CD4-positive, alpha-beta T cell treated with Interleukin-21 for 1 hour (primary cell): ENCODE measurements around the gene IRGC.
A peak's percentile ranks its signal among the peaks of the same experiment; 100 is the strongest.

Experiments used
- DNase-seq: peaks from one replicate; pipeline ENCODE4 v3.0.0-alpha.2; 2020

Gene IRGC

DNA sequence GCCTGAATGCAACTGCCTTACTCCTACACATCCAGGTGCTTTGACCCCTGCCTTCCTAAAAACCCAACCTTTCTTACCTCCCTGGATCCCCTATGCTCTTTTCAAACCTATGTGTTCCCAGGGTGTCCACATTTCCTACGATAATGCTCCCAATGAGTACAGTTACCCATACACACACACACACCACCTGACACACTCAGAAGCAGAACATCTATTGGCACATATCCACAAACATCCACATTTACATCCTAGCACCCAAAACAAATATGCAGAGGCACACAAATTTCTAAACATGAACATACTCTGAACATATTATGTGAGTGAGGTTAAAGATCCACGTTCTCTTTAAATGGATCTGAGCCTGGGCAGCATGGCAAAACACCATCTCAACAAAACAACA, 23.5 kb upstream of the IRGC start:
- DNase-seq = no peak

DNA sequence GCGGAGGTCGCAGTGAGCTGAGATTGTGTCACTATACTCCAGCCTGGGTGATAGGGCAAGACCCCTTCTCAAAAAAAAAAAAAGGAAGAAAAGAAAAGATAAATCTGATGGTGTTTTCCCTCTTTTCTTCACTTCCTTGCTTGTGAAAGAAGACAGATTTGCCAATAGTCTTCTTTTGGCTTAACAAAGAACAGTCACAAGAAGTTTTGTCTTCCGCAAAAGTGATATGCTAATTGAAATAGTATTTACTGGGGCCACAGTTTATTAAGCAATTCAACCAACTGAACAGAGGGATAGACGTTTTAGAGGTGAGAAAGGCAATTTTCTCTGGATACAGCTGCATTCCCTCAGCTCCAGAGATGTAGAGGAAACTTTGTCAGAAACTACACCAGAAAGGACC, 23.0 kb upstream of the IRGC start:
- DNase-seq = no peak

DNA sequence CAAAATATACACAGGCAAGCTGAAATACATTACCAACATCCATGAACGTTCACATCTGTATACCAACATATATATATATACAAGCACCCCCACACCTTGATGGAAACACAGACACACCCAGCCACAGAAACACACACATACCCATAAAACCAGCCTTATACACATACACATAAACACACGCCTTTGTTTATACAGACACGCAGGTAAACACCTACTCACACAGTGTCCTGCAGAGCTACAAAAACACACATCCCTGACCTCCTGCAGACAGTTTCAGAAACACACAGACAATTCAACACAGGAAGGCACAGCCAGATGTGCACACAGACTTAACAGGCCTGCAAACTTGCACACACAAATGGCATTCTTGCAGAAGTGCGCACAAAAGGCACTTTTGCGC, 21.3 kb upstream of the IRGC start:
- no peak for DNase-seq

DNA sequence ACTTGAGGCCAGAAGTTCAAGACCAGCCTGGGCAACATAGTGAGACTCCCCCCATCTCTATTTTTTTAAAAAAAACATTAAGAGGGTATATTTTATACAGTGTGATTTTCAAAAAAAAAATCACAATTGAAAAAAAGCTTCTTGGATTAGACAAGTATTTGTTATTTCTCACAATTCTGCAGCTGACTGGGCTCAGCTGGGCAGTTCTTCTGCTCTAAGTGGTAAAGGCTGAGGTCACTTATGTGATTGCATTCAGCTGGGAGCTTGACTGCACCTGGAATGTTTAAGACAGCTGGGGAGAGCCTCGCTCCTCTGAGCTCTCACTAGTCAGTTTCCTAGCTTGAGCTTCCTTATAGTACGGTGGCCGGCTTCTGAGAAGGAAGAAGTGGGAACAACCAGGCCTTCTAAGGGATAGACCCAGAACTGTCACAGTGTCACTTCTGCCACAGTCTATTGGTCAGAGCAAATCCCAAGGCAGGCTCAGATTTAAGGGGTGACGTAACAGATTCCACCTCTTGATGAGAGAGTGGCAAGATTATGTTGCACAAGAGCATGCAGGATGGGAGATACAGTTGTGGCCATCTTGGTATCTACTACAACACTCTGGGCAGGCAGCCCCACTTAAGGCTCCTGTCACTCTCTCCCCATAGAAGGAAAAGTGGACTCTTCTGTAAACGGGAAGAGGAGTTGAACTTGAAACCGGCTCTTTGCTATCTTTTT, 19.7 kb upstream of the IRGC start:
- no peak for DNase-seq

DNA sequence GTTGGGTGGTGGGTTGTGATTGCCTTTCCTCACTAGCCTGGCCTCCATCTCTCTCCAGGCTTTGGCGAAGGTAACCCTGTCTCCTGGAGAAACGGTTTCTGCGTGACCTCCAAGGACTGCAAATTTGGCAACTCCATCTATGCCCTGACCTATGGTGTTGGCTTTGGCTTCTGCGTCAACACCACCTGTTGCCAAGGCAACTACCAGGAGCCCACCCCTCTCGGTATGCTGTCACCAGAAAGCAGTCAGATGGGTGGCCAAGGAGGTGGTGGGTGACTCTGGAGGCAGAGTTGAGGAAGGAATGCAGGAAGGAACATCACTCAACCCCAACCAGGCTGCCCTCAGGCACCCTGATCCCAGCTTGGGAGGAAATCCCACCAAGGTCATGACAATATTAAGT, 18.6 kb upstream of the IRGC start:
- DNase-seq = no peak

DNA sequence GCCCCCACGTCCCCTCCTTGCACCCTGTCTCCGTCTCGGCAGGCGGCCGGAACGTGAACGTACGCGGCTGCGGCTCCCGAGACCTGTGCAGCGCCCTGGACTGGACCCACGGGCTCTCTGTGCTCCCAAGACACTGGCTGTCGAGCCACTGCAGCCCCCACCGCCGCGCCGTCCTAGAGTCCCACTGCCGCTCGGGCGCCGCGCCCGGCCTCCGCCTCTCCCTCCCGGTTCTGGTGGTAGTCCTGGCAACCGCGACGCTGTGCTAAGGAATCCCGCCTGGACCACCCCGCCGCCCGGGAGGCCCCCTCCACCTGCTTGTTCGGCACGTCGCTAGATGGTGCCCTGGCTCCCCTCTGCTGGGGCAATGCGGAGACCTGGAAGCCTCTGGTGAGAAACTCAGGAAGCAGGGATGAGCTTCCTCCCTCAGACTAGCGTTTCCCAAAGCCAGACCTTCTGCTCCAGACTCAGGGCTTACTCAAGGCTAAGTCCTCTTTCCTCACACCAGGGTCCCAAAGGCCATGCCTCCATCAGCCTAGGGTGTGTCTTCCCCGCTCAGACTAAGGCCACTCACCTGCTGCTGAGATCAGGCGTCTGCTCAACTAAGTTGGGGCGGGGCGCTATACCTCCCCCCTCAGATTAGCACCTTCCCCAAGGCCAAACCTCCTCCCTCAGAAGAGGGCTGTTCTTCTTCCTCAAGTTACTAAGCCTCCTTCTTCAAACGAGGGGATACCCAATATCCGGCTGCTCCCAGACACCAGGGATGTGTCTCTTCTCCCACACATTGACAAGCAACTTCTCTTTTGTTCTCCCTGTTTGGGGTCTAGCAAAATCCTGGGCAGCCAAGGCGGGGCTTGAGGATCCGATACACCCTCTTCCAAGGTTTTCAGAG, 16.1 kb upstream of the IRGC start:
- no peak for DNase-seq

DNA sequence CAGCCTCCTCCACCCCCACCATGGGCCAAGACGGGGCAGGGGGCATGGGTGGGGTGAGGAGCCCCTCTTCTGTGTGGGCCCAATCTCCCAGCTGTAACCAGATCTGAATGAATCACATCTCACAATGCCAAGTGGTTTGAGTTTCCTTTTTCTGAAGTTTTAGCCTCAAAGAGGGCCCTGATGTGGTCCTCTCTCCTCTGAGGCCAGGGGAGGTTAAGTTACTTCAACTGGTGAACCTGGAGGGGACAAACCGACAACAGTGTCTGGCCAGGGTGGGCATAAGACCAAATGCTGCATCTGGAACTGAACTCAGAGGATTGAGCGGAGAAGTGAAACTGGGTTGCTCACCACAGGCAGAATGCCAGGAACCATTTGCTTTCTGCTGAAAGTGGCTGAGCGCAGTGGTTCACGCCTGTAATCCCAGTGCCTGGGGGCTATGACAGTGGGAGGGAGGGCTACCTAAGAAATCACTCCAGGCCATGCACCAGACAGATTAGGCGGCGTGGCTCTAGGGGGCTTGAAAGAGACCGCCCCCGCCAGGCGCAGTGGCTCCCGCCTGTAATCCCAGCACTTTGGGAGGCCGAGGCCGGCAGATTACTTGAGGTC, 15.4 kb upstream of the IRGC start:
- peak; percentile 20 for DNase-seq

DNA sequence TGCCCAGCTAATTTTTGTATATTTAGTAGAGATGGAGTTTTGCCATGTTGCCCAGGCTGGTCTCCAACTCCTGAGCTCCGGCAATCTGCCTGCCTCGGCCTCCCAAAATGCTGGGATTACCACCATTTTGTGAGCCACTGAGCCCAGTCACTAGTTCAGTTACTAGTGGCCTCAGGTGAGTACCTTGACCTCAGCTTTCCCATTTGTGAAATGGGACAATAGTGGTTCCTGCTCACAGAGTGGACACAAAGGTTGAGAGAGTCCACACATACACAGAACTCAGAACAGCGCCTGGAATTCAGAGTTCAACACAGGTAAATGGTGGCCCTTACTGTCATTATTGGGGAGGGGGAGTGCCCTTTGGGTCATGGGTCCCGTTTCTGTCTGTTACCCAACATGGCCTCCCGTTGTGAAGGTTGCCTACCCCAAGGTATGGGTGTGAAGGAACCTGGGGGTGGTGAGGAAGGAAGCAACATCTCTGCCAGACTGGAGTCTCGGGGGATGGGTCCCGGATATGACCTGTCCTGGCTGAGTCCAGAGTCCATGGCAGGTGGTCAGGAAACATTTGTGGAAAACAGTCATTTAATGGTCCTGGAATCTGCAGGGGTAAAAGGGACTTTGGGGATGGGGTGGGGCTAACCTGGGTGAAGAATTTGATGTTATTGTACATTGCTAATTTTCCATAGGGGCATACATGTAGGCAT, 11.7 kb upstream of the IRGC start:
- DNase-seq = no peak

DNA sequence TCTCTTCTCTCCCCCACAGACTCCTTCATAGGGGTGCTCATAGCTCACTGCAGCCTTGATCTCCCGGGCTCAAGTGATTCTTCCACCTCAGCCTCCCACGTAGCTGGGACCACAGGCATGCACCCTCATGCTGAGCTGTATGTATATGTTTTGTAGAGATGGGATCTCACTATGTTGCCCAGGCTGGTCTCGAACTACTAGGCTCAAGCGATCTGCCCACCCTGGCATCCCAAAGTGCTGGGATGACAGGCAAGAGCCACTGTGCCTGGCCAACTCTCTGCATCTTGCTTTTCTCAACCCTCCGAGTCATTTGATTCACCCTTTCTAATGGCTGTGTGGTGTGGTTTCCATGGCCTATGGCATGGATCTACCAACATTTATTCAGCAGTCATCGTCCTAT, 10.1 kb upstream of the IRGC start:
- DNase-seq = no peak

DNA sequence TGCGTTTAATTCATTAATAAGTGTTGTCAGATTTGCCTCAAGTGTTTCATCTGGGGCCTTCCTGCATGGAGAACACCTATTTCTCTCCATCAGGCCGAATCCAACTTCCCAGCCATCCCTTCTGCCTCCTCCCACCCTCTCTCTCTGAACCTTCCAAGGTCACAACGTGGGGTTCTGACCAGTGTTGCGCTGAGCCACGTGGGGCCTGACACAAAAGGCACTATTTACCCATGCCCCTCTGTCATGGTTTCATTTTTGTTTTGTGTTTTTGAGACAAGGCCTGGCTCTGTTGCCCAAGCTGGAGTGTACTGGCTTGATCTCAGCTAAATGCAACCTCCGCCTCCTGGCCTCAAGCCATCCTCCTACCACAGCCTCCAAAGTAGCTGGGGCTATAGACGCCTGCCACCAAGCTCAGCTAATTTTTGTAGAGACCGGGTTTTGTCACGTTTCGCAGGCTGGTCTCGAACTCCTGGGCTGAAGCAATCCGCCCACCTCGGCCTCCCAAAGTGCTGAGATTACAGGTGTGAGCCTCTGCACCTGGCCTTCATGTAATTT, 8.6 kb upstream of the IRGC start:
- DNase-seq = no peak

DNA sequence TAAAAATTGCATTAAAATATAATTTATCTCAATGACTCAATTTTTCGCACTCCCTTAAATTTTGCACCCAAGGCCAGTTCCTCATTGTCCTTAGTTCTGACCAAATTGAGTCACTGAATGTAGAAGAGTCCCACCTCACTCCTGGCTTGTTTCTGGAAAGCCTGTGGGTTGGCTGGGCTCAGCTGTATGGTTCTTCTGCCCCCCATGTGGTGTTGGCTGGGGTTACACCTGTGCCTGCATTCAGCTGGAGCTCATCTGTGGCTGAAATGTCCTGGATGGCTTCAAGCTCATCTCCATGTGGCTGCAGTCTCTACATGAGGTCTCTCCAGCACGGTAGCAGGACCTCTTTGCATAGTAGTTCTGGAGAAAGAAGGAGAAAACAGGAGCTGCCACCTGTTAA, 7.2 kb upstream of the IRGC start:
- DNase-seq = no peak

DNA sequence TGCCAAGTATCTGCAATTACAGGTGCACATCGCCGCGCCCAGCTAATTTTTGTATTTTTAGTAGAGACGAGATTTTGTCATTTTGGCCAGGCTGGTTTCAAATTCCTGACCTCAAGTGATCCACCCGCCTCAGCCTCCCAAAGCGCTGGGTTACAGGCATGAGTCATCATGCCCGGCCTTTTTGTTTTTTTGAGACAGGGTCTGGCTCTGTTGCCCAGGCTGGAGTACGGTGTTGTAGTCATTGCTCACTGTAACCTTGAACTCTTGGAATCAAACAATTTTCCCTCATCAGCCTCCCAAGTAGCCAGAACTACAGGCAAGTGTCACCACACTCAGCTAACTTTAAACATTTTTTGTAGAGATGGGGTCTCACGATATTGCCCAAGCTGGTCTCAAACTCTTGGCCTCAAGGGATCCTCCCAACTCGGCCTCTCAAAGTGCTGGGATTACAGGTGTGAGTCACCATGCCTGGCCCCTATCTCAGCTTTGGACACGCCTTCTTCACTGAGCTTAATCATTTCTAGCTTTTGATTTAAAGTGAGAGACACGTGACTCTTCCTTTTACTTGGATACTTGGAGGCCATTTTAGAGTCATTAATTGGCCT, 4.0 kb upstream of the IRGC start:
- no peak for DNase-seq

DNA sequence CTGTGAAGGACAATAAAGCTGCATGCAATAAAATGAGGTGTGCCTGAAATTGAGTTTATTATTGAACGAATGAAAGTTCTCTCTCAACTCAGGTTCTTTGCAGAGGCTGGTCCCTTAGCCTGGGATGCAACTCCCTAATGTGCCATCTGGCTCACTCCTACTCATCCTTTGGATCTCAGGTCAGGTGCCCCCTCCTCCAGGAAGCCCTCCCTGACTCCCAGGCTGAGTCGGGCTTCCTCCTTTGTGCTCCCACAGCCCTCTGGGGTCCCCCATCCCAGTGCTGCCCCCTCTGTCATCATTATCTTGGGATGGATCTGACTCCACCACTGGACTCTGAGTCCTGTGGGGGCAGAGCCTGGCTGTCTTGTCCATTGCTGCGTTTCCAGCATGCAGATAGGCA, 2.7 kb upstream of the IRGC start:
- DNase-seq = no peak

DNA sequence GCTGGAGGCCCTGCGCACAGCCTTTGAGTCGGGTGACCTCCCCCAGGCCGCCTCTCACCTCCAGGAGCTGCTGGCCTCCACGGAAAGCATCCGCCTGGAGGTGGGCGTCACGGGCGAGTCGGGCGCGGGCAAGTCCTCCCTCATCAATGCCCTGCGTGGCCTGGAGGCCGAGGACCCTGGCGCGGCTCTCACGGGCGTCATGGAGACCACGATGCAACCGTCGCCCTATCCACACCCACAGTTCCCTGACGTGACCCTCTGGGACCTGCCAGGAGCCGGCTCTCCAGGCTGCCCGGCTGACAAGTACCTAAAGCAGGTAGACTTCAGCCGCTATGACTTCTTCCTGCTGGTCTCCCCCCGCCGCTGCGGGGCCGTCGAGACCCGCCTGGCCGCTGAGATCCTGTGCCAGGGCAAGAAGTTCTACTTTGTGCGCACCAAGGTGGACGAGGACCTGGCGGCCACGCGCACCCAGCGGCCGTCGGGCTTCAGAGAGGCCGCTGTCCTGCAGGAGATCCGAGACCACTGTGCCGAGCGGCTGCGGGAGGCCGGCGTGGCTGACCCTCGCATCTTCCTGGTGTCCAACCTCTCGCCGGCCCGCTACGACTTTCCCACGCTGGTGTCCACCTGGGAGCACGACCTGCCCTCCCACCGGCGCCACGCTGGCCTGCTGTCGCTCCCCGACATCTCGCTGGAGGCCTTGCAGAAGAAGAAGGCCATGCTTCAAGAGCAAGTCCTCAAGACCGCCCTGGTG, 2.9 kb downstream of the IRGC start:
- no peak for DNase-seq

DNA sequence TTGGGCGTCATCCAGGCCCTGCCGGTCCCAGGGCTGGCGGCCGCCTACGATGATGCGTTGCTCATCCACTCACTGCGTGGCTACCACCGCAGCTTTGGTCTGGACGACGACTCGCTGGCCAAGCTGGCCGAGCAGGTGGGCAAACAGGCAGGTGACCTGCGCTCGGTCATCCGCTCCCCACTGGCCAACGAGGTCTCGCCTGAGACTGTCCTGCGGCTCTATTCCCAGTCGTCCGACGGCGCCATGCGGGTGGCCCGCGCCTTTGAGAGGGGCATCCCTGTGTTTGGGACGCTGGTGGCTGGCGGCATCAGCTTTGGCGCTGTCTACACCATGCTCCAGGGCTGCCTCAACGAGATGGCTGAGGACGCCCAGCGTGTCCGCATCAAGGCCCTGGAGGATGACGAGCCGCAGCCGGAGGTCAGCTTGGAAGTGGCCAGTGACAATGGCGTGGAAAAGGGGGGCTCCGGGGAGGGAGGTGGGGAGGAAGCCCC, 3.5 kb downstream of the IRGC start:
- DNase-seq = no peak

DNA sequence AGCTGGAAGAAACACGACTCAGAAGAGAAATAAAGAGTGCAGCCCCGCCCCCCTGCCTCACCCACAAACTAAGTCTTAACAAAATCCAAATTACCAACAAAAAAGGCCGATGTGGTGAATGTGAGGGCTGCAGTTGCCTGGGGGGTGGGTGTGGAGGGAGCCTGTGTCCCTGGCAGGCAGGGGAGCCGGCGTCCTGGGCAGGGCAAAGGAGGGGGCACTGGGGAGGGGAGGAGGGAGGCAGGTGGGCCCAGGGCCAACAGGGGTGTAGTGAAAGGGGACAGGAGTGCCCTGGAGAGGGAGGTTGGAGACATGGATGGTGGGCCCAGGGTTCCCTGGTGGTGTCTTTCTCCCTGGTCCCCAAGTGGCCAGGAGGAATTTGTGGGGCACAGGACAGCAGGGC, 4.0 kb downstream of the IRGC start:
- no peak for DNase-seq

DNA sequence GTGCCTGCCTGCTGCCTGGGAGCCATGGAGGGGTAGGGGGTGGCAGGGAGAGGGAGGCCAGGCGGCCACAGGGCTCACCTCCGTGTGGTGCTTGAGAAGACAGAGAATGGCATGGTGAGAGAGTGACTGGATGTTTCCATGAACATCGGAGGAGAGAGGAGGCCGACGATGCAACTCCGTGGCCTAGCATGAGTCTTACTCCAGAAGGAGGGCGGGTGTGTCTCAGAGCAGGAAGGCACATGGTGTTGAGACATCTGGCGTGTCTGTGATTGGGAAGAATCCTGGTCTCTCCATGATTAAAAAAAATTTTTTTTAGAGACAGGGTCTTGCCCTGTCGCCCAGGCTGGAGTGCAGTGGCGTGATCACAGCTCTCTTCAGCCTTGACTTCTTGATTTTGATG, 5.1 kb downstream of the IRGC start:
- DNase-seq = no peak

DNA sequence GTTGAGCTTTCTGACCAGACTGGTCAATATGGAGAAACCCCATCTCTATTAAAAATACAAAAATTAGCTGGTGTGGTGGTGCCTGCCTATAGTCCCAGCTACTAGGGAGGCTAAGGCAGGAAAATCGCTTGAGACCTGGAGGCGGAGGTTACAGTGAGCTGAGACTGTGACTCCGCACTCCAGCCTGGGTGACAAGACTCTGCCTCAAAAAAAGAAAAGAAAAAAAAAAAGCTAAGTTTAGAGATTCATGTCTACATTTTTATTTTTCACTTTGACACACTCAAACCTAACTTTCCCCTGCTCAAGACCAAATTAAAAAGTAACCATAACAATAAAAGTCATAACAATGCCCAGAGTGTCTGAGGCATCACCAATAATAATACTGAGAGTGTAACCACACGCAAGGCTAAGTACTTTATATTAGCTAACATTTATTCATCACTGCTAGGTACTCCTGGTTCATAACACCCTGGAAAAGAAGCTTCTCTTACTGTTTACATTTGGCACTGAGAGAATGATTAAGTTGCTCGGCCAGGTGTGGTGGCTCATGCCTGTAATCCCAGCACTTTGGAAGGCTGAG, 5.7 kb downstream of the IRGC start:
- no peak for DNase-seq

DNA sequence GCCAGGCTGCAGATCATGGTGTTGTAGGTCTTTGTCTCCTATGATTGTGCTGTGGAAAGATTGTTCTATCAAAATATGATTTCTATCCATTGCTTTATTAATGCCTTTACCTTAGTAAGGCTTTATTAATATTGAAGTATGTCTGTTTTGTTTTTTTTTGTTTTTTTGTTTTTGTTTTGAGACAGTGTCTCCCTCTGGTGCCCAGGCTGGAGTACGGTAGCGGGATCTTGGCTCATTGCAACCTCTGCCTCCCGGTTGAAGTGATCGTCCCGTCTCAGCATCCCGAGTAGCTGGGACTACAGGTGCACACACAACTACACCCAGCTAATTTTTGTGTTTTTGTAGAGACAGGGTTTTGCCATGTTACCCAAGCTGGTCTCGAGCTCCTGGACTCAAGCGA, 7.7 kb downstream of the IRGC start:
- no peak for DNase-seq

DNA sequence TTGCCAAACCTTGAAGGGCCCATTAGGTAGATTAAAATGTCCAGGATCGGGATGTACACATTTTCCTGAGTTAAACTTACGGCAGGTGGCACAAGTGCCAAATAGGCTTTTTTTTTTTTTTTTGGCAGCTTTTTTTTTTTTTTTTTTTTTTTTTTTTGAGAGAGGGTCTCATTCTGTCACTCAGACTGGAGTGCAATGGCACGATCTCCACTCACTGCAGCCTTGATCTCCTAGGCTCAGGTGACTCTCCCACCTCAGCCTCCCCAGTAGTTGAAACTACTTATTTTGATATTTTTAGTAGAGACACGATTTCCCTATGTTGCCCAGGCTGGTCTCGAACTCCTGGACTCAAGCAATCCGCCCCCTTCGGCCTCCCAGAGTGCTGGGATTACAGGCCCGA, 9.0 kb downstream of the IRGC start:
- no peak for DNase-seq

DNA sequence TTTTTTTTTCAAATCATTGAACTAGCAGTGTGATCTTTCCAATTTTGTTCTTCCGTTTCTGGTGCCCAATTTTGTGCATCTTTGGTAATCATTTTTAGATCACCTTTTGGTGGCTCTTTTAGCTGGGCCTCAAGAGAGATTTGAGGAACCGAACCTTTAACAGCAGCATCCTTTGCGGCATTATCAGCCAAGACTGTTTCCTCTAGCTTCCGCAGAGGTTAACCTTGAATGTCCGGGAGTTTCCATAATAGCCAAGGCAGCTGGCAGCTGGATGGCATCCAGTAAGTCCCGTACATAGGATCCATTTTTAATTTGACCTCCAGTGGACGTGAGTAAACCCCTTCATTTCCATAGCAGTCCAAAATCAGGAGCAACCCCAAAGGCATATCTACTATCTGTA, 9.6 kb downstream of the IRGC start:
- DNase-seq = no peak
